ENCODE data around the gene NIPAL1. TPM values are rescaled to one million over a fixed set of nuclear protein-coding genes. Genes with fewer than 3 reads are reported as not detected.
"Not testable (repeated sequence)": the region's sequence is repeated elsewhere in the genome, so short reads cannot be mapped to it uniquely, and the experiment has no call there.

The NIPAL1 gene
- total and polyA plus RNA-seq, 4 donors, result 0.81 to 2.3 (median 1.1) TPM; not detected in 1

GRCh38 chr4:48002267-48002666, 14.3 kb upstream of the NIPAL1 start:
- Histone ChIP-seq H3K4me1 (ENCODE audit: control insufficient read depth in 1 of 2, insufficient read depth in 2 of 2, low read length in 2 of 2) (no peaks in the 10 kb centered on the region), H3K4me3 (ENCODE audit: low read length in 2 of 2) (no peak overlapping the region), H3K27ac (ENCODE audit: low read depth in 1 of 2, low read length in 2 of 2) (no peak overlapping the region), H3K27me3 (ENCODE audit: control insufficient read depth in 1 of 2, insufficient read depth in 2 of 2, low read length in 1 of 2) (no peaks in the 10 kb centered on the region), H3K9me3 (ENCODE audit: control insufficient read depth, low read length) (no peaks in the 10 kb centered on the region), H3K36me3 (ENCODE audit: control insufficient read depth in 1 of 2, insufficient read depth in 2 of 2, low read length in 1 of 2) (no peaks in the 10 kb centered on the region)
- intact Hi-C loops (cut with DNase I), result loop anchor here (2.0 kb wide), 1 partner anchor 85 kb away; no protein-coding TSS in a partner anchor
- no peak for DNase-seq
- WGBS, 2 donors, result 84 to 90% methylated on average over 1 of the region's 1 CpG
- no peak for ATAC-seq (ENCODE audit: low FRiP score)

- H3K27ac ChIP-seq (ENCODE audit: low read depth in 1 of 2, low read length in 2 of 2); H3K36me3 ChIP-seq (ENCODE audit: control insufficient read depth in 1 of 2, insufficient read depth in 2 of 2, low read length in 1 of 2); ATAC-seq (ENCODE audit: low FRiP score); H3K4me3 ChIP-seq (ENCODE audit: low read length in 2 of 2); H3K4me1 ChIP-seq (ENCODE audit: control insufficient read depth in 1 of 2, insufficient read depth in 2 of 2, low read length in 2 of 2); H3K27me3 ChIP-seq (ENCODE audit: control insufficient read depth in 1 of 2, insufficient read depth in 2 of 2, low read length in 1 of 2); H3K9me3 ChIP-seq (ENCODE audit: control insufficient read depth, low read length): not testable (repeated sequence)
- peak in 1 of 2 donors; percentile 54 for DNase-seq
- WGBS, 2 donors, result 50 to 58% methylated on average over 2 of the region's 2 CpGs
- intact Hi-C loops (cut with DNase I), result loop anchor here (2.0 kb wide), 1 partner anchor 83 kb away; no protein-coding TSS in a partner anchor
Measured at GRCh38 chr4:48003568-48003967, 13.0 kb upstream of the NIPAL1 start.

GRCh38 chr4:48005781-48006180, 10.8 kb upstream of the NIPAL1 start:
- Histone ChIP-seq H3K36me3 (ENCODE audit: control insufficient read depth in 1 of 2, insufficient read depth in 2 of 2, low read length in 1 of 2) (no peaks in the 10 kb centered on the region), H3K27ac (ENCODE audit: low read depth in 1 of 2, low read length in 2 of 2) (no peak overlapping the region), H3K4me1 (ENCODE audit: control insufficient read depth in 1 of 2, insufficient read depth in 2 of 2, low read length in 2 of 2) (no peaks in the 10 kb centered on the region), H3K4me3 (ENCODE audit: low read length in 2 of 2) (no peak overlapping the region), H3K9me3 (ENCODE audit: control insufficient read depth, low read length) (no peaks in the 10 kb centered on the region), H3K27me3 (ENCODE audit: control insufficient read depth in 1 of 2, insufficient read depth in 2 of 2, low read length in 1 of 2) (no peaks in the 10 kb centered on the region)
- DNase-seq, result no peak
- no peak for ATAC-seq (ENCODE audit: low FRiP score)
- intact Hi-C loops (cut with DNase I), result no loop called here
- WGBS, 2 donors, result 94 to 98% methylated on average over 2 of the region's 2 CpGs

DNA sequence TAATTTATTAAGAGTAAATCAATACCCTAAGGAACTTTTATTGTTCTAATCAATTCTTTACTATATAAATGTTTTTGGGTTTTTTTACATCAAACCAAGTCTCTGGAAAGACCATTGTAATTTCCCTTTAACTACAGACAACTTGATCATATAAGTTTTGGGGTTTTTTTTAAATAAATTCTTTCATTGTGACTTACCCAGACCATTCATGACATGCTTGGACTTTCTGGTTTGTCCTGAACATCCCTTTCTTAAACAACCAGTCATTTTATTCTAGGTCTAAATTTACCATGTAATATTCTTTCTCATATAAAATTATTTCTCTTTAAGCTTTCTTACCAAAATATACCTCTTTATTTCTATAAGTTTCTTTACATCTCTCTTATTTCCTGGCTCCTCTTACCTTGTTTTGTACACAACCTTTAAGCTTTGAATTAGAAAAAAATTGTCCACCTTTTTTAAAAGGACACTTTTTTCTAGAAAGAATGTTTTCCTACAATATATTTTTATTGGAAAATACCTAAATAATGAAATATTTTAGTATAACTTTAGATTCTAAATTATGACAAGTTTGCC, 8.5 kb upstream of the NIPAL1 start:
- no peak for ATAC-seq (ENCODE audit: low FRiP score)
- intact Hi-C loops (cut with DNase I), result no loop called here

GRCh38 chr4:48010906-48011305, 5.7 kb upstream of the NIPAL1 start:
- not testable (repeated sequence) for H3K27me3 ChIP-seq (ENCODE audit: control insufficient read depth in 1 of 2, insufficient read depth in 2 of 2, low read length in 1 of 2); H3K9me3 ChIP-seq (ENCODE audit: control insufficient read depth, low read length); DNase-seq; H3K36me3 ChIP-seq (ENCODE audit: control insufficient read depth in 1 of 2, insufficient read depth in 2 of 2, low read length in 1 of 2); H3K4me3 ChIP-seq (ENCODE audit: low read length in 2 of 2); H3K27ac ChIP-seq (ENCODE audit: low read depth in 1 of 2, low read length in 2 of 2); ATAC-seq (ENCODE audit: low FRiP score); H3K4me1 ChIP-seq (ENCODE audit: control insufficient read depth in 1 of 2, insufficient read depth in 2 of 2, low read length in 2 of 2)
- intact Hi-C loops (cut with DNase I), result loop anchor here in 1 of 2 donors (10.0 kb wide), 1 partner anchor 96 kb away; the partner anchor contains the start of gene NFXL1
- WGBS, 2 donors, result 84 to 91% methylated on average over 6 of the region's 6 CpGs

More for the DNA sequence above, 8.5 kb upstream of the NIPAL1 start:
- H3K36me3 ChIP-seq (ENCODE audit: control insufficient read depth in 1 of 2, insufficient read depth in 2 of 2, low read length in 1 of 2), result no peaks in the 10 kb centered on the region
- no peak overlapping the region for H3K4me3 ChIP-seq (ENCODE audit: low read length in 2 of 2)
- no peaks in the 10 kb centered on the region for H3K9me3 ChIP-seq (ENCODE audit: control insufficient read depth, low read length)
- H3K27ac ChIP-seq (ENCODE audit: low read depth in 1 of 2, low read length in 2 of 2), result no peak overlapping the region
- no peak for DNase-seq
- no peaks in the 10 kb centered on the region for H3K4me1 ChIP-seq (ENCODE audit: control insufficient read depth in 1 of 2, insufficient read depth in 2 of 2, low read length in 2 of 2)
- H3K27me3 ChIP-seq (ENCODE audit: control insufficient read depth in 1 of 2, insufficient read depth in 2 of 2, low read length in 1 of 2), result no peaks in the 10 kb centered on the region

GRCh38 chr4:48011722-48012121, 4.8 kb upstream of the NIPAL1 start:
- Histone ChIP-seq H3K4me3 (ENCODE audit: low read length in 2 of 2) (no peak overlapping the region), H3K36me3 (ENCODE audit: control insufficient read depth in 1 of 2, insufficient read depth in 2 of 2, low read length in 1 of 2) (no peaks in the 10 kb centered on the region), H3K9me3 (ENCODE audit: control insufficient read depth, low read length) (no peaks in the 10 kb centered on the region), H3K27me3 (ENCODE audit: control insufficient read depth in 1 of 2, insufficient read depth in 2 of 2, low read length in 1 of 2) (no peaks in the 10 kb centered on the region), H3K27ac (ENCODE audit: low read depth in 1 of 2, low read length in 2 of 2) (no peak overlapping the region), H3K4me1 (ENCODE audit: control insufficient read depth in 1 of 2, insufficient read depth in 2 of 2, low read length in 2 of 2) (no peaks in the 10 kb centered on the region)
- WGBS, 2 donors, result 84 to 86% methylated on average over 4 of the region's 4 CpGs
- intact Hi-C loops (cut with DNase I), result loop anchor here in 1 of 2 donors (10.0 kb wide), 1 partner anchor 97 kb away; the partner anchor contains the start of gene NFXL1
- ATAC-seq (ENCODE audit: low FRiP score) (no peak), DNase-seq (no peak)

DNA sequence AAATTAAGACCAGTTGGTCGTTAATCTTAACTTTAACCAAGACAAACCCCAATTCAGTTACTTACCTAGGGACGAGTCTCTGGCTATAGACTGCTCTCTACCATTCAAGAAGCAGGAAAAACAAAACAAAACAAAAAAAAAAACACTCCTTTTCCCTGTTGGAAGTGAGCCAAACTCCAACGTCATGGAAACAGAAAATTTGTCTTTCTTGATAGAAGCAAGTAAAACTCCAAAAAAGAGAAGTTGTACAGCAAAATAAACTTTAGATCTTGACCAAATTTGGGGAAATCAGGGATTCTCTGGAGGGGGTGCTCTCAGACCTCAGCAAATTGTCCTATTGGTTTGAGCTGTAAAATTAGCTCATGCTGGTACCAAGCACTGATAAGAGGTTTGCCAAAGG, 3.7 kb upstream of the NIPAL1 start:
- WGBS, 2 donors, result 46 to 57% methylated on average over 3 of the region's 3 CpGs
- ATAC-seq (ENCODE audit: low FRiP score) (no peak), DNase-seq (no peak)
- H3K9me3 ChIP-seq (ENCODE audit: control insufficient read depth, low read length), result no peaks in the 10 kb centered on the region
- no peak overlapping the region for H3K27ac ChIP-seq (ENCODE audit: low read depth in 1 of 2, low read length in 2 of 2)
- H3K4me1 ChIP-seq (ENCODE audit: control insufficient read depth in 1 of 2, insufficient read depth in 2 of 2, low read length in 2 of 2), result no peaks in the 10 kb centered on the region
- H3K27me3 ChIP-seq (ENCODE audit: control insufficient read depth in 1 of 2, insufficient read depth in 2 of 2, low read length in 1 of 2), result no peaks in the 10 kb centered on the region
- intact Hi-C loops (cut with DNase I), result loop anchor here in 1 of 2 donors (10.0 kb wide), 1 partner anchor 98 kb away; the partner anchor contains the start of gene NFXL1
- no peak overlapping the region for H3K4me3 ChIP-seq (ENCODE audit: low read length in 2 of 2)
- no peaks in the 10 kb centered on the region for H3K36me3 ChIP-seq (ENCODE audit: control insufficient read depth in 1 of 2, insufficient read depth in 2 of 2, low read length in 1 of 2)

- ATAC-seq (ENCODE audit: low FRiP score) (no peak), DNase-seq (no peak)
- Histone ChIP-seq H3K4me3 (ENCODE audit: low read length in 2 of 2) (no peak overlapping the region), H3K9me3 (ENCODE audit: control insufficient read depth, low read length) (no peaks in the 10 kb centered on the region), H3K27ac (ENCODE audit: low read depth in 1 of 2, low read length in 2 of 2) (no peak overlapping the region), H3K27me3 (ENCODE audit: control insufficient read depth in 1 of 2, insufficient read depth in 2 of 2, low read length in 1 of 2) (no peaks in the 10 kb centered on the region), H3K36me3 (ENCODE audit: control insufficient read depth in 1 of 2, insufficient read depth in 2 of 2, low read length in 1 of 2) (no peaks in the 10 kb centered on the region), H3K4me1 (ENCODE audit: control insufficient read depth in 1 of 2, insufficient read depth in 2 of 2, low read length in 2 of 2) (no peaks in the 10 kb centered on the region)
- WGBS, 2 donors, result 93 to 94% methylated on average over 4 of the region's 4 CpGs
- intact Hi-C loops (cut with DNase I), result loop anchor here in 1 of 2 donors (10.0 kb wide), 1 partner anchor 100 kb away; the partner anchor contains the start of gene NFXL1
Measured at GRCh38 chr4:48015216-48015615, 1.4 kb upstream of the NIPAL1 start.

DNA sequence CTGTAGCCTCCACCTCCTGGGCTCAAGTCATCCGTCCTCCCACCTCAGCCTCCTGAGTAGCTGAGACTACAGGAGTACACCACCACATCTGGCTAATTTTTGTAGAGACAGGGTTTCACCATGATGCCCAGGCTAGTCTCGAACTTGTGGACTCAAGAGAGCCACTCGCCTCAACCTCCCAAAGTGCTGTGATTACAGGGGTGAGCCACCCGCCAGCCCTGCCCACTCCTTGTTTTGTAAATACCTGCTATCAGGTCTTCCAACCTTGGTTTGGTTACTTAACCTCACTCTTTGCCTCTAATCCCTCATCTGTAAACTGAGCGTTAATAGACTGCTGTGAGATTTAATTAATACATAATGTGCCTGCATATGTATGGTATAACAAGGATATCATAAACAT, 894 bp upstream of the NIPAL1 start:
- Histone ChIP-seq H3K27me3 (ENCODE audit: control insufficient read depth in 1 of 2, insufficient read depth in 2 of 2, low read length in 1 of 2) (no peaks in the 10 kb centered on the region), H3K4me3 (ENCODE audit: low read length in 2 of 2) (no peak overlapping the region), H3K4me1 (ENCODE audit: control insufficient read depth in 1 of 2, insufficient read depth in 2 of 2, low read length in 2 of 2) (no peaks in the 10 kb centered on the region), H3K36me3 (ENCODE audit: control insufficient read depth in 1 of 2, insufficient read depth in 2 of 2, low read length in 1 of 2) (no peaks in the 10 kb centered on the region), H3K9me3 (ENCODE audit: control insufficient read depth, low read length) (no peaks in the 10 kb centered on the region), H3K27ac (ENCODE audit: low read depth in 1 of 2, low read length in 2 of 2) (no peak overlapping the region)
- no peak for DNase-seq
- WGBS, 2 donors, result 94 to 96% methylated on average over 5 of the region's 5 CpGs
- ATAC-seq (ENCODE audit: low FRiP score), result no peak
- intact Hi-C loops (cut with DNase I), result loop anchor here in 1 of 2 donors (10.0 kb wide), 1 partner anchor 101 kb away; the partner anchor contains the start of gene NFXL1

Measured in aorta (tissue), 5 donors.